Occipital lobe (tissue), 2 donors: ENCODE data around the gene USP31. TPM values are rescaled to one million over a fixed set of nuclear protein-coding genes. Genes with fewer than 3 reads are reported as not detected.

ENCODE experiments used
- DNase-seq: peaks from one replicate; lab custom pipeline; 2025; lab: John Stamatoyannopoulos, UW
- total RNA-seq: library from RNA; depleted of rRNA; stranded (reverse); fragments of >200 nt; gene quantifications from one replicate; pipeline ENCODE4 v1.2.3, GENCODE V29; 2014

USP31 gene
- total RNA-seq, 1 donor from 2014 or later: 25.4 TPM

DNA sequence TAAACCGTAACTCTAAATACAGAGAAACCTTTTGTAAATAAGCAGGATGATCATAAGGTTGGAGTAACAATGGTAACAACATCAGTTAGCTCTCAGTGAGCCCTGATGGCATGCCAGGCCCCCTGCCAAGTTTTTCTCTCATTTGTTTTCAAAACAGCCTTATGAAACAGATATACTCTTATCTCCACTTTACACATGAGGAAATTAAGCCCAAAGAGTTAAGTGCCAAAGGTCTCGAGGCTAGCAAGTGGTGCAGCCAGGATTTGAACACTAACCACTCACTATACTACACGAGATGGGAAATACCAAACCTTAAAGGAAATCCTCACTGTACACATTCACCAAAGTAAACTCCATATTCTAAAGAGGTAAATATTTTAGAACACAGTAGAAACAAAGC lies 15.0 kb downstream of the USP31 start:
- no peak for DNase-seq

DNA sequence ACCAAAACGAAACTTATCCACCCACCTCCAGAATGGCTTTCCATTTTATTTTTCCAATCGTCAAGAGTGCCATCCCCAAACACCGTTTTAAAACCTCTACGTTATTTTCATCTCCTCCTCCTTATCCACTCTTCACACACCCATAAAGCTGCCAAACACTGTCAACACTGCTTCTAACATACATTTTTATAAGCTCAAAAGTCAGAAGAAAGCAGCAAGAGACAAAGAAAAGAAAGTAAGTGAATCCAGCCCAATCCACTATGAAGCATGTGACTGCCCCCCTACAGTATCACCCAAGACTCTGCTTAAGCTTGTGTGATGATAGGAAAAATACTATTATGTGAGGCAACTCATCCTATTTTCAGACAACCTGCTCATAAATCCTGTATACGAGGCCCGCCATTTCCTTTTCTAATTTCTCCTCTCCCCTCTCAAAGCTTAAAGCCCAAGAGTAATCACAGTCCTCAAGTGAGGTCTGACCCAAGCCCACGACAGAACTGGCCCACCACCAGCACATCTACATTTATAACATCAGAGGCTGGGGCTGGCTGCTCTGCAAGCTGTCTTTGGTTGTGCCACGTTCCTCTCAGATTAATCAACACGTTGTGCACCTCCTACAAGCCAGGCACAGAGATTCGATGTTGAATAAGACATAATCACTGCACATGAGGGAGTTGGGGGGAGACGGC lies 16.3 kb downstream of the USP31 start:
- no peak for DNase-seq

DNA sequence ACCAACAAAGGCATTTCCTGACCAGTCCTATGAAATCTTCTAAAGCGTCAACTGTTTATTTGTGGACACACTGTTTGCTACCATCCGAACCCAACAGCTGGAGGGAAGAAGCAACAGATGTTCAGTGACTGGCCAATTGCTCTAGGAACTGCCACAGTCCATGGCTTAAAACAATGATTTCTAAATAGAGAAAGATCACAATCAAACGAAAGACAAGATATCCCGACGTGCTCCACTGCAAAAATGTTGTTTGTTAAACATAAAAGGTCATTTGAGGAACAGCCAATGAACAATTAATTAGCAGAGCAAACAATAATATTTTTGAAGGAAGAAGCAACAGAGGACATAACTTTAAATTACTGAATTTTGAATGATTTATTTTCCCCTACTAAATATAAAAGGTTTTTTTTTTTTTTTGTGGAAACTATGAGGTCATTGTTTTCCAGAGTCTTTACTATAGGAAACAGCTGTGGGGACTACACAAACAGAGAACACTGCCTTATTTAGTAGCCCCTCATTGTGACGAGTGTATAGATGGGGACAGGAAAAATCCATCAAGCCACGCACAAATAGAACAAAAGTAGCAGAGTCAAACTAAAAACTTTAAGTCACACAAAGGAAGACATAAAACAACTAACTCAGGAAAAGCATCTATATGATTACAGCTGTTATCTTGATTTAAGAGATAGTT lies 17.2 kb downstream of the USP31 start:
- no peak for DNase-seq

DNA sequence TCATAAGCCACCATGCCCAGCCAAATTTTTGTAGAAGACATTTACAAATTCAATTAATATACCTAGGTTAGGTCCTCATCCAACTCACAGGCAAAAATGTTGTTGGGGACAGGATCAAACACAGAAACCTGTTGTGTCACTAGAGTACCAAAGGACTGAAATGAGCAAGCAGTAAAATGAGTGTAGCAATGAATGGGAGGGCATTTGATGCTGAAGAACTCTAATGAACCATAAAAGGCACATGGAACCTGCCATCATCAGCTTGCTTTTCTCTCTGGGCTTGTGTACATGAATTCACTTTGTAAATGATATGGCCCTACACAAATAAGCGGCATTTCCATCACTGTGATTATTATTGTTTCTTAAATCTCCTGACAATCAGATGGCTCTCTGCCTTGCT lies 17.8 kb downstream of the USP31 start:
- DNase-seq: no peak

DNA sequence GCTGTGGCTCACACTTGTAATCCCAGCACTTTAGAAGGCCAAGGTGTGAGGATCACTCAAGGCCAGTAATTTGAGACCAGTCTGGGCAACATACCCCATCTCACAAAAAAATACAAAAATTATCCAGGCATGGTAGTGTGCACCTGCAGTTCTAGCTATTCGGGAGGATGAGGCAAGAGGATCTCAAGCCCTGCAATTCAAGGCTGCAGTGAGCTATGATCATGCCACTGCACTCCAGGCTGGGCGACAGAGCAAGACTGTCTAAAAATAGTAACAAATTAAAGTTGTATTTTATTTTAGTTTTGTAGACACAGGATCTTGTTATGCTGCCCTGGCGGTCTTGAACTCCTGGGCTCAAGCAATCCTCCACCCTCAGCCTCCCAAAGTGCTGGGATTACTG lies 18.2 kb downstream of the USP31 start:
- DNase-seq: no peak

DNA sequence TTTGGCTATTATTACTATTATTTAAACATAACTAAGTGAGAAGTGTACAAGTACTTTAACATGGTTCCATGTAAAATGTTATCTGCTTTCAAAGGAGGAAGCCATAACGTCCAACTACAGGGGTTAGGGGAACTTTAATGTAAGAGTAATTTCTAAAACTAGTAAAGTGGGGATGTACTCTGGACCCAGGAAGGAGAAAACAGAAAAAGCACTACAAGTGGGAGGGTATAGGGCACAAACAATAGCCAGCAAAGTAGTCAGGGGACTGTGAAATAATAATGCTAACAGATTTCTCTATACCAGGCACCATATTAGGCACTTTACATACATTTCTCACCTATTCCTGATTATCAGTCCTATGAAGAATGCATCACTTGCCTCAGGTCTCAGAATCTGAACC lies 19.6 kb downstream of the USP31 start:
- DNase-seq: no peak

- DNase-seq: no peak
These were observed 21.2 kb downstream of the USP31 start for GRCh38 chr16:23128056-23128455.

GRCh38 chr16:23125277-23125676 lies 24.0 kb downstream of the USP31 start:
- no peak for DNase-seq

- no peak for DNase-seq
These were observed 24.9 kb downstream of the USP31 start for GRCh38 chr16:23124315-23124714.

- DNase-seq: no peak
These were observed 27.1 kb downstream of the USP31 start for GRCh38 chr16:23122144-23122543.

DNA sequence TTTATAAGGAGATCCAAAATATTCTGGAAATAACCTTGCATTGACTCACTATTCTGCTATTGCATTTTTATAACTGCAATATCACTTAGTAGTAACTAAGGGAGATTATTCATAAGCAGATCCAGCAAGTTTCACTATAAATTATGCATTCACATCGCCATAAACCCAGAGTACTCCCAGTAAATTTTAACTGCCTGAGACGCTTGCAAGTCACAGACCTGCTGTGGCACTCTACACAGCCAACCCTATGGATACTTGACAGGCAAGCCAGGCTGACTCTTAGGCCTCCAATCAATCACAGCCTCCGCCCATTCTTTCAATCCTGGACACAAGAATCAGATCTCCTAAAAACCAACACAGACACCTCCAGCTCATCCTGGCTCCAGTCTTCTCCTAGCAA lies 28.2 kb downstream of the USP31 start:
- DNase-seq: no peak

- no peak for DNase-seq
These were observed 28.7 kb downstream of the USP31 start for GRCh38 chr16:23120562-23120961.

GRCh38 chr16:23119570-23119969 lies 29.7 kb downstream of the USP31 start:
- no peak for DNase-seq

DNA sequence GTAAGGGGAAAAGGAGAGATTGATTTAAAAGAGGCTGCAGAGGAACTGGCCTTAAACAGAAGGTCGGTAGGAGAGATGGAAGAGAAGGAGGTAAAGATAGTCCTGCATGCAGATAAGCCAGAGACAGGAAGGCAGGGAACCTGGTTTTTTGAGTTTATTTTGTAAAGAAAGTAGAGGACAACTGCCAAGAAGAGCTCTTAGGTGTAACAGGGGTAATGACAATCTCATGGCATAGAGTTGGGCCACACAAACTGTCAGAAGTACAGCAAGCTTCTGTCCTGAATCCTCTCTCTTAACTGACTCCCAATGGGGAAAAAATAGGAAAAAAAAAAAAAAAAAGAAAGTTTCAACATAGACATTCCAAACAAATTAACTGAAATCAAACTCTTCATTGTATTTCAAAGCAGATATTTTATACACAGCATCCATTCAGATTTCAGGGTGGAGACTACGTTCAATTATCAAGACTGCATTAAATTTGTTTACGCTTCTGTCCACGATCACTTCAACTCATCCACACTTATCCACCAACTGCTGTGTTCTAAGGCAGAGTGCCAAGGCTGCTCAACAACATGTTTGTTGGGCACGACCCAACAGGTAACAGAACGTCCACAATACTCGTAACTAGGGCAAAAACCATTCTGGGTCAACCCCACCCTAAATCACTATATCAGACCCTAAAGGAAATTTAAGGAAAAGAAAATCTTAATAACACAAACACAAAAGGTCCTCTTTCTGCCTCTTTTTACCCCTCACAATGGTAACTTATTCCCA lies 34.9 kb downstream of the USP31 start:
- DNase-seq: no peak

- DNase-seq: no peak
These were observed 36.1 kb downstream of the USP31 start for GRCh38 chr16:23113185-23113584.

GRCh38 chr16:23110257-23110899 lies 38.9 kb downstream of the USP31 start:
- no peak for DNase-seq

DNA sequence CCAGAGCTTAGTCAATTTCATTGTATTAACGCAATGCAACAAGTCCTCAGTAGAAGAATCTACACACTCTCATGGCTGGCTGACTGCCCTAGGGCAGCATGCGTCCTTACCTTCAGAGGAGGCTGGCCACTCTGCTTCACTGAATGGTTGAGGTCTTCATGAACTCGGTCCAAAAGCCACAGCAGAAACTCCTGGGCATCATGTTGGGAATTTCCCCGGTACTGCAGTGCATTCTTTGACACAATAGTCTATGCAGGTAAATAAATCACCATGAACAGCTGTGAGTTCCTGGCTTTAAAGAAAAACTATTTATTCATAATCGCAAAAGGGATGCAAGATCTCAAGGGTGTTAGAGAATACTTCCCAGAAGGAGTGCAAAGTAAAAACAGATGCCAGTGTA lies 41.3 kb downstream of the USP31 start:
- DNase-seq: no peak

DNA sequence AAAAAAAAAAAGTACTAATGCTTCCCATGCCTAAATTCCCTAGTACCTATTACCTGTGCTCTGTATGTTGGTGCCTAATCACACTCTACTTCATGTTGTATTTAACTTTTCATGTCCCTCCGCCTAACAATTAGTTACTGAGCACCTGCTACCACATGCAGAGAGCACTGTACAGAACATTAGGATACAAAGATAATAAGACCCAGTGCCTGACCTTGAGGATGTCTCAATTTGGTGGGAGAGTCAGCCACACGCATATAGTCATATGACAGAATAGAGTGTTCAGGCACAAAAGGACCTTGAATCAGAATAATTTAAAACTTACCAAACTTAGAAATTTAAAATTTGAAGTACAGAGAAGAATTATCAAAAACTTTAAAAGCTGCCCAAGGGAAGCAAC lies 42.1 kb downstream of the USP31 start:
- no peak for DNase-seq

- no peak for DNase-seq
These were observed 43.9 kb downstream of the USP31 start for GRCh38 chr16:23105309-23105708.

DNA sequence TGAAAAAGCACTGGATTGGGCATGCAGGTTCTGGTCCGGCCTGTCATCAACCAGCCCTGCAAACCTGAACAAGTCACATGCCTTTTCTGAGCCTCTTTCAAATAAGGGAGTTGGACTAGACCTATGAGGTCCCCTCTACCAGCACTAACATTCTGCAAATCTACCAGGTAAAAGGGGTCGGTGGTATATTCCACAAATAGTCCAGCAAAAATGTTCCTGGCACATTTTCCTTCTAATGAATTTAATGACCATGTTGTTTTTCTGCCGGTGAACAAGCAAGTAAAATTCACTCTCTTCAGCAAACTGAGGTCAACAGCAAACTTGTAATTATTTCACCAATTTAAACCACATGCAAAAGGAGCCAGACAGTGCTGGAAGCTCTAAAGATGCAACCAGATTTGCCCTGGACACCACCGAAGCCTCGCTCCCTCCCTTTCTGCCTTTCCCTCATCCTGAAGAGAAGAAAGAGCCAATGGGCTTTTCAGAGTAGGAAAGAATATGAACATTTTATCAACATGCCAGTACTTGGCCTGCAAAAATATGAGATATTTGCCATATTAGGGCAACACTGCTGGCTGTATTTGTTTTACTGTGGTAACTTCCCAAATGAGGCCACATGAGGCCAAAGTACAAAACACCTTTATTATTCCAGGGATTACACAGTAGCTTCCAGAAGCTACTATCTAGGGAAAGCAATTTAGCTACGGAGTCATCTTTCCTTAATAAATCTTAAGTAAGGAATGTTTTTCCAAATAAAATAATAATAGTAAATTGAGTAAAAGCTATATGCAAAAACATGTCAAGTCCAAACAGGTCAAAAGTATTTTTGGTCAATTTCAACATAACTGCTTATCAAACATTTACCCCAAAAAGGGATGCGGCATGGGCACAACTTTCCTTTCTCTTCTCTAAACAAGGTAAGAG lies 45.0 kb downstream of the USP31 start:
- DNase-seq: no peak

- no peak for DNase-seq
These were observed 45.6 kb downstream of the USP31 start for GRCh38 chr16:23103603-23104002.
